ENCODE measurements around the gene SUSD4.

Gene SUSD4

DNA sequence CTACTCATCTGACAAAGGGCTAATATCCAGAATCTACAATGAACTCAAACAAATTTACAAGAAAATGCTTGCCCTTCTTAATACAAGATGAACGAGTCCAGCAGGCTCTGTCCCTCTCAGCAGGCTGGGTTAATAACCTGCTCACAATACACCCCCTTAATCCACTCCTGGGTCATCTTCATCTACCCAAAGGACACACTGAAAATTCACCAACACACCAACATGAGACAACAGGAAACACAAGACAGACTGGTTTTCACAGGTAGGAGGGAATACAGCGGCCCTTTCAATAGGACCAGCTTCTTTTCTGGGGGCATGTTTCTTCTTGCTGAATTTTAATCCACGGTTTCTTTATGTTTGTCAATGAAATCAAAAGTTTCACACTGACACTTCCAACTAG is 44.6 kb downstream of the SUSD4 start:
- TF ChIP-seq, protein P1, sequence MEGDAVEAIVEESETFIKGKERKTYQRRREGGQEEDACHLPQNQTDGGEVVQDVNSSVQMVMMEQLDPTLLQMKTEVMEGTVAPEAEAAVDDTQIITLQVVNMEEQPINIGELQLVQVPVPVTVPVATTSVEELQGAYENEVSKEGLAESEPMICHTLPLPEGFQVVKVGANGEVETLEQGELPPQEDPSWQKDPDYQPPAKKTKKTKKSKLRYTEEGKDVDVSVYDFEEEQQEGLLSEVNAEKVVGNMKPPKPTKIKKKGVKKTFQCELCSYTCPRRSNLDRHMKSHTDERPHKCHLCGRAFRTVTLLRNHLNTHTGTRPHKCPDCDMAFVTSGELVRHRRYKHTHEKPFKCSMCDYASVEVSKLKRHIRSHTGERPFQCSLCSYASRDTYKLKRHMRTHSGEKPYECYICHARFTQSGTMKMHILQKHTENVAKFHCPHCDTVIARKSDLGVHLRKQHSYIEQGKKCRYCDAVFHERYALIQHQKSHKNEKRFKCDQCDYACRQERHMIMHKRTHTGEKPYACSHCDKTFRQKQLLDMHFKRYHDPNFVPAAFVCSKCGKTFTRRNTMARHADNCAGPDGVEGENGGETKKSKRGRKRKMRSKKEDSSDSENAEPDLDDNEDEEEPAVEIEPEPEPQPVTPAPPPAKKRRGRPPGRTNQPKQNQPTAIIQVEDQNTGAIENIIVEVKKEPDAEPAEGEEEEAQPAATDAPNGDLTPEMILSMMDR (conservative IDR thresholded peaks at IDR 0.05): no peak
- H3K27ac ChIP-seq: peak overlapping the region; percentile 79

DNA sequence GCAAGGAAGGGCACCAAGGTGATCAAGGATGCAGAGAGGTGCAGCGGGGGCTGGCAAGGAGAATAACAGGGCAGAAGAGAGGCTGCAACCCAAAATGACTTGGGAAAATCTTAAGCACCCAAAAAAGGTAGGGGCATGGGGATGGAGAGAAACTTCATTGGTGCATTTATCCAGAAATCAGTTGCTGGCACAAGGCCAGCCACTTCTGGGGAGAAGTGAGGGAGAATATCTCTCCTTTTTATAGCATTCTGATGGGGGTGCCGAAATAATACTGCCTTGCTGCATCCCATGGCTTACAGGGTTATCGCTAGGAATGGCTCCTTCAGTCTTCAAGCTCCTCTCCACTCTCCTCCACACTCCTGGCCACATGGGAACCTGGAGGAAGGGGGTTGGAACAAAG is 47.9 kb downstream of the SUSD4 start:
- TF ChIP-seq, protein P1 (conservative IDR thresholded peaks at IDR 0.05): no peak
- H3K27ac ChIP-seq: no peak overlapping the region

DNA sequence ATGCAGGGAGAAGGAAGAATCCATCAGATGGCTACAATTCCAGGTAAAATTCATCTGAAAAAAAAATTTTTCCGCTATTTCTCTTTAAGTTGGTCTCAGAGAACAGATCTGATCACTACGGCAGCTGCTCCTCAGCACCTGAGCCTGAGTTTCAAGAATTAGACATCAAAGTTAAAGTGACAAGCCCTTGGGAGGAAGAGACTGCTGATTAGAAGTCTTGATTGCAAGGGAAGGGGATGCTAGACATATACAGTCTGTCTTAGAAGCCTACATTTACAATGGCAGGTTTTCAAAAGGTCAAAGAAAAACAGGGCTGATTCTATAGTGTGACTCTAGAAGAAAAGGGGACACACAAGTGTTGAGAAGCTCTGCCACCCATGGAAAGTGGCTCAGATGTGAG is 48.3 kb downstream of the SUSD4 start:
- TF ChIP-seq, protein P1 (conservative IDR thresholded peaks at IDR 0.05): no peak

DNA sequence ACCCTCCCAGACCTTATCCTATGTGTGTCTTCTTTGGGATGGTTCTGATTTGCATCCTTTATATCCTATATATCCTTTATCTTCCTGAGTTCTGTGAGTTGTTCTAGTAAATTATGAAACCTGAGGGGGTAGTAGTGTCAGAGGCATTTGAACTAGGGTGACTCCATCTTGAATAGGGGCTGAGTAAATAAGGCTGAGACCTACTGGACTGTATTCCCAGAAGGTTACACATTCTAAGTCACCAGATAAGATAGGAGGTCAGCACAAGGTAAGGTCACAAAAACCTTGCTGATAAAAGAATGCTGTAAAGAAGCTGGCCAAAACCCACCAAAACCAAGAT is 50.6 kb downstream of the SUSD4 start:
- no peak overlapping the region for H3K27ac ChIP-seq
- TF ChIP-seq, protein P1 (conservative IDR thresholded peaks at IDR 0.05): no peak

More for the DNA sequence above, 48.3 kb downstream of the SUSD4 start:
- no peak overlapping the region for H3K27ac ChIP-seq

DNA sequence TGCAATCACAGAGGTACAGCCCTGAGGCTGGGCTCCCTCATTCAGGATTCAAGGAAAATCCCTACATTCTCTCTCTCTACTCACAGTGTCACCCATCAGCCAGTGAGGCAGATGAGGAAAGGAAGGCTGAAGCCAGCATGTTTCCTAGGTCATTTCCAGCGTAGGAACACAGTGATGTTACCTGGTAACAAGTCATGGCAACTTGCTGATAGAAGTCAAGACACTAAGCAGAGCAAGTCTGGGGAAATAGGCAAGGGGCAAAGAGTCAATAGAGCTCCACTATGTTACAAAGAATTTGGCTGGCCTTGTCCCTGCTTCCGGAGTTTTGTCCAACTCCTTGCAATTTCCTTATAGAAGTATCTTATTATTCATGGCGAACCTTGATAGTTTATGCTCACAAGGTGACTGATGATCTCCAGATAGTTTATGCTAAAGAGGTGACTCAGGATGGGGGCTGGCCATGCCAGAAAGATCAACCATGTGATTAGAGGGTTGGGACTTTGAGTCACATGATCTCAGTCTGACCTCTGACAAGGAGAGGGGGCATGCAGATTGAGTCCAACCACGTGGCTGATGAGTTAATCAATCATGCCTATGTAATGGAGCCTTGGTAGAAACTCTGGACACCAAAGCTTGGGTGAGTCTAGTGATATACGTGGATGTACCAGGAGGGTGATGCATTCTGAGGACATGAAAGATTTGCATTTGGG is 51.1 kb downstream of the SUSD4 start:
- no peak overlapping the region for H3K27ac ChIP-seq
- TF ChIP-seq, protein P1 (conservative IDR thresholded peaks at IDR 0.05): no peak

- no peak overlapping the region for H3K27ac ChIP-seq
- TF ChIP-seq, protein P1 (conservative IDR thresholded peaks at IDR 0.05): no peak
These were observed 51.7 kb downstream of the SUSD4 start for GRCh38 chr1:223312273-223312672.

GRCh38 chr1:223311826-223312225 is 52.1 kb downstream of the SUSD4 start:
- TF ChIP-seq, protein P1 (conservative IDR thresholded peaks at IDR 0.05): no peak
- no peak overlapping the region for H3K27ac ChIP-seq
